ENCODE data around the gene DISP3. TPM values are rescaled to one million over a fixed set of nuclear protein-coding genes. Genes with fewer than 3 reads are reported as not detected.
A peak's percentile ranks its signal among the peaks of the same experiment; 100 is the strongest.

The DISP3 gene
- polyA plus RNA-seq, 1 of the 3 experiments (the other 2 are of a cell fraction) = 0.08 TPM

DNA sequence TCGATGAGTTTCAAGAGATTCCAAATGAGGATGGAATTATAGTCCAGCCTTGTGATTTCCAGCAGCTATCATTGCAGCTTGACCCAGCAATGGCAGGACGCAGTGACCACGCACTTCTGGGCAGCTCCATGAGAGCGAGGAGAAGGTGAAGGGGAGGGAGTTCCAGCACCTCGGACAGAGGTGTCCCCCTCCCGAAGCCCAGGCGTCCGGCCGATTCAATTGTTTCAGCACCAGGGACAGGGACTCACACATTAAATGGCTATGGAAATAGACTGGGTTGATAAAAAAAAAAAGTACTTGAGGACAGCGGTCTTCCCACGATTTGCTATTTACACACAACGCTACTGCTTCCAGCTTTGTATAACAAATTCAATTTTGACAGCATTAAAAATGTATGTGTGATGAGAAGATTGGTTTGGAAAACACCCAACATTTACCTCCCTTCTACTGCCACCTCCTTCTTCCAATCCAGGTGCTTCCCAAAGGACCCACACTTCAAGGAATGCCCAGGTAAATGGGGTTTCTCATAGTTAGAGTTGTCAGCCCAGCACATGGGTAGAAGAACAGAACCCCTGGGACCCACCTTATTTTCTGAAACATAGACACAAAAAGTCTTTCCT lies 71.8 kb downstream of the DISP3 start:
- Histone ChIP-seq H3K36me3 (replicated peaks in 1 of 2; ENCODE audit: control insufficient read depth in 1 of 2, insufficient read depth in 2 of 2, low read length in 1 of 2) (no peaks in the 10 kb centered on the region), H3K9me2 (no peaks in the 10 kb centered on the region), H3K9ac (no peak overlapping the region), H3K27ac (ENCODE audit: low read depth in 2 of 2, low read length in 1 of 2) (no peak overlapping the region), H3K4me2 (no peak overlapping the region), H3K79me2 (ENCODE audit: insufficient read depth) (no peaks in the 10 kb centered on the region), H2AFZ (ENCODE audit: low read depth) (no peak overlapping the region), H3K4me1 (ENCODE audit: control insufficient read depth in 1 of 2, insufficient read depth in 2 of 2, low read depth in 1 of 2, low read length in 1 of 2) (peaks cover 0 to 8% of the 10 kb centered on the region in 2 experiments; a peak in 1 of 4 replicates), H3K4me3 (ENCODE audit: low read depth in 2 of 2, low read length in 1 of 2) (no peak overlapping the region), H3K9me3 (no peaks in the 10 kb centered on the region), H4K20me1 (ENCODE audit: insufficient read depth) (no peaks in the 10 kb centered on the region), H3K27me3 (ENCODE audit: insufficient read depth) (no peaks in the 10 kb centered on the region), H3F3A (replicated peaks; ENCODE audit: insufficient read depth) (no peaks in the 10 kb centered on the region)
- CTCF ChIA-PET = interaction anchor here (0.9 kb wide), 1 partner anchor 92 kb away, joined by 3 read pairs; no protein-coding TSS in a partner anchor
- WGBS (ENCODE audit: low lambda C conversion rate) = 40% methylated on average over 12 of the region's 12 CpGs
- TF ChIP-seq, protein P1, sequence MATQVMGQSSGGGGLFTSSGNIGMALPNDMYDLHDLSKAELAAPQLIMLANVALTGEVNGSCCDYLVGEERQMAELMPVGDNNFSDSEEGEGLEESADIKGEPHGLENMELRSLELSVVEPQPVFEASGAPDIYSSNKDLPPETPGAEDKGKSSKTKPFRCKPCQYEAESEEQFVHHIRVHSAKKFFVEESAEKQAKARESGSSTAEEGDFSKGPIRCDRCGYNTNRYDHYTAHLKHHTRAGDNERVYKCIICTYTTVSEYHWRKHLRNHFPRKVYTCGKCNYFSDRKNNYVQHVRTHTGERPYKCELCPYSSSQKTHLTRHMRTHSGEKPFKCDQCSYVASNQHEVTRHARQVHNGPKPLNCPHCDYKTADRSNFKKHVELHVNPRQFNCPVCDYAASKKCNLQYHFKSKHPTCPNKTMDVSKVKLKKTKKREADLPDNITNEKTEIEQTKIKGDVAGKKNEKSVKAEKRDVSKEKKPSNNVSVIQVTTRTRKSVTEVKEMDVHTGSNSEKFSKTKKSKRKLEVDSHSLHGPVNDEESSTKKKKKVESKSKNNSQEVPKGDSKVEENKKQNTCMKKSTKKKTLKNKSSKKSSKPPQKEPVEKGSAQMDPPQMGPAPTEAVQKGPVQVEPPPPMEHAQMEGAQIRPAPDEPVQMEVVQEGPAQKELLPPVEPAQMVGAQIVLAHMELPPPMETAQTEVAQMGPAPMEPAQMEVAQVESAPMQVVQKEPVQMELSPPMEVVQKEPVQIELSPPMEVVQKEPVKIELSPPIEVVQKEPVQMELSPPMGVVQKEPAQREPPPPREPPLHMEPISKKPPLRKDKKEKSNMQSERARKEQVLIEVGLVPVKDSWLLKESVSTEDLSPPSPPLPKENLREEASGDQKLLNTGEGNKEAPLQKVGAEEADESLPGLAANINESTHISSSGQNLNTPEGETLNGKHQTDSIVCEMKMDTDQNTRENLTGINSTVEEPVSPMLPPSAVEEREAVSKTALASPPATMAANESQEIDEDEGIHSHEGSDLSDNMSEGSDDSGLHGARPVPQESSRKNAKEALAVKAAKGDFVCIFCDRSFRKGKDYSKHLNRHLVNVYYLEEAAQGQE (IDR thresholded peaks at IDR 0.05; ENCODE audit: low read depth, low read length) = peak; percentile 99
- no peak for TF ChIP-seq JUND (IDR thresholded peaks at IDR 0.05)
- DNase-seq = no peak
- POLR2A ChIA-PET = no interaction called here

DNA sequence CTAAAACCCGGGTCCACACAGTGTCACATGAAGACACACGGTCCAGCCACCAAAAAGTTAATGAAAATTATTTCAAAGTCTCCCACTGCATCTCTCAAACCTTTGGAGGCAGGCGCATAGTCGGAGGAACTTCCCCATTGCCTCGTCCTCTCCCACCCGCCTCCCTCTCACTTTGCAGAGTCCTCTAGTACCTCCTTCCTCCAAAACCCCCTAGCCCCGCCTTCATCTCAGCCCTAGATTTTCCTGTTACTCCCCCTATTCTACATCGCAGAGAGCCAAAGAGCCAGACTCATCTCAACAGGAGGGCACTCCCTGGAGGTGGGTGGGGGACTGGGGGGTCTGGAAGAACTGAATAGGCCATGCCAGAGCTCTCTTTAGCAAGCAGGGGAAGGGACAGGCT lies 79.3 kb downstream of the DISP3 start:
- 46% methylated on average over 8 of the region's 8 CpGs for WGBS (ENCODE audit: low lambda C conversion rate)
- ChIA-PET CTCF (interaction anchor here (1.7 kb wide), 1 partner anchor 13 kb away, joined by 5 read pairs; no protein-coding TSS in a partner anchor), POLR2A (no interaction called here)

More for the DNA sequence above, 79.3 kb downstream of the DISP3 start:
- Histone ChIP-seq H3K27ac (ENCODE audit: low read depth in 2 of 2, low read length in 1 of 2) (no peak overlapping the region), H3K79me2 (ENCODE audit: insufficient read depth) (no peaks in the 10 kb centered on the region), H3K27me3 (ENCODE audit: insufficient read depth) (no peaks in the 10 kb centered on the region; the same call in 1 of the 2 replicates), H3K4me3 (ENCODE audit: low read depth in 2 of 2, low read length in 1 of 2) (no peak overlapping the region), H3K9me3 (no peaks in the 10 kb centered on the region), H3K9ac (no peak overlapping the region), H4K20me1 (ENCODE audit: insufficient read depth) (no peaks in the 10 kb centered on the region), H3K9me2 (no peaks in the 10 kb centered on the region), H3K4me1 (ENCODE audit: control insufficient read depth in 1 of 2, insufficient read depth in 2 of 2, low read depth in 1 of 2, low read length in 1 of 2) (peaks cover 0 to 12% of the 10 kb centered on the region in 2 experiments; a peak in 2 of 4 replicates), H3K36me3 (replicated peaks in 1 of 2; ENCODE audit: control insufficient read depth in 1 of 2, insufficient read depth in 2 of 2, low read length in 1 of 2) (no peaks in the 10 kb centered on the region), H2AFZ (ENCODE audit: low read depth) (no peak overlapping the region), H3K4me2 (no peak overlapping the region), H3F3A (replicated peaks; ENCODE audit: insufficient read depth) (no peaks in the 10 kb centered on the region)
- no peak for DNase-seq
- TF ChIP-seq, protein P2, sequence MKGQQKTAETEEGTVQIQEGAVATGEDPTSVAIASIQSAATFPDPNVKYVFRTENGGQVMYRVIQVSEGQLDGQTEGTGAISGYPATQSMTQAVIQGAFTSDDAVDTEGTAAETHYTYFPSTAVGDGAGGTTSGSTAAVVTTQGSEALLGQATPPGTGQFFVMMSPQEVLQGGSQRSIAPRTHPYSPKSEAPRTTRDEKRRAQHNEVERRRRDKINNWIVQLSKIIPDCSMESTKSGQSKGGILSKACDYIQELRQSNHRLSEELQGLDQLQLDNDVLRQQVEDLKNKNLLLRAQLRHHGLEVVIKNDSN (IDR thresholded peaks at IDR 0.05; ENCODE audit: borderline replicate concordance, low read depth) = no peak
- no peak for TF ChIP-seq JUND (IDR thresholded peaks at IDR 0.05)
- no peak for TF ChIP-seq MXI1 (IDR thresholded peaks at IDR 0.05; ENCODE audit: low read depth, low read length)
- no peak for TF ChIP-seq FOXM1 (IDR thresholded peaks at IDR 0.05; ENCODE audit: low read depth)
- TF ChIP-seq YY1 (IDR thresholded peaks at IDR 0.05; ENCODE audit: low read depth) = no peak
- TF ChIP-seq, protein P3, sequence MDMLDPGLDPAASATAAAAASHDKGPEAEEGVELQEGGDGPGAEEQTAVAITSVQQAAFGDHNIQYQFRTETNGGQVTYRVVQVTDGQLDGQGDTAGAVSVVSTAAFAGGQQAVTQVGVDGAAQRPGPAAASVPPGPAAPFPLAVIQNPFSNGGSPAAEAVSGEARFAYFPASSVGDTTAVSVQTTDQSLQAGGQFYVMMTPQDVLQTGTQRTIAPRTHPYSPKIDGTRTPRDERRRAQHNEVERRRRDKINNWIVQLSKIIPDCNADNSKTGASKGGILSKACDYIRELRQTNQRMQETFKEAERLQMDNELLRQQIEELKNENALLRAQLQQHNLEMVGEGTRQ (IDR thresholded peaks at IDR 0.05; ENCODE audit: borderline replicate concordance, low read depth, low read length) = no peak
- no peak for TF ChIP-seq EP300 (IDR thresholded peaks at IDR 0.05; ENCODE audit: borderline replicate concordance in 1 of 2, low read depth in 1 of 2, low read length in 1 of 2)
- TF ChIP-seq, protein P4, sequence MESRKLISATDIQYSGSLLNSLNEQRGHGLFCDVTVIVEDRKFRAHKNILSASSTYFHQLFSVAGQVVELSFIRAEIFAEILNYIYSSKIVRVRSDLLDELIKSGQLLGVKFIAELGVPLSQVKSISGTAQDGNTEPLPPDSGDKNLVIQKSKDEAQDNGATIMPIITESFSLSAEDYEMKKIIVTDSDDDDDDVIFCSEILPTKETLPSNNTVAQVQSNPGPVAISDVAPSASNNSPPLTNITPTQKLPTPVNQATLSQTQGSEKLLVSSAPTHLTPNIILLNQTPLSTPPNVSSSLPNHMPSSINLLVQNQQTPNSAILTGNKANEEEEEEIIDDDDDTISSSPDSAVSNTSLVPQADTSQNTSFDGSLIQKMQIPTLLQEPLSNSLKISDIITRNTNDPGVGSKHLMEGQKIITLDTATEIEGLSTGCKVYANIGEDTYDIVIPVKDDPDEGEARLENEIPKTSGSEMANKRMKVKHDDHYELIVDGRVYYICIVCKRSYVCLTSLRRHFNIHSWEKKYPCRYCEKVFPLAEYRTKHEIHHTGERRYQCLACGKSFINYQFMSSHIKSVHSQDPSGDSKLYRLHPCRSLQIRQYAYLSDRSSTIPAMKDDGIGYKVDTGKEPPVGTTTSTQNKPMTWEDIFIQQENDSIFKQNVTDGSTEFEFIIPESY (IDR thresholded peaks at IDR 0.05; ENCODE audit: borderline replicate concordance, low read depth) = no peak
- TF ChIP-seq TAF1 (IDR thresholded peaks at IDR 0.05; ENCODE audit: borderline replicate concordance, low read depth, low read length) = no peak
- no peak for TF ChIP-seq RAD21 (IDR thresholded peaks at IDR 0.05; ENCODE audit: low read length)
- TF ChIP-seq NRF1 (IDR thresholded peaks at IDR 0.05; ENCODE audit: low read depth, low read length) = no peak
- TF ChIP-seq GABPA (IDR thresholded peaks at IDR 0.05; ENCODE audit: low read depth) = no peak
- TF ChIP-seq RCOR1 (IDR thresholded peaks at IDR 0.05; ENCODE audit: low read length) = no peak
- TF ChIP-seq NFIC (IDR thresholded peaks at IDR 0.05; ENCODE audit: borderline replicate concordance) = no peak
- no peak for TF ChIP-seq CHD2 (IDR thresholded peaks at IDR 0.05; ENCODE audit: low read length, partially characterized antibody)
